Stimulated activated CD8-positive, alpha-beta memory T cell treated with anti-CD3 and anti-CD28 coated beads, Interleukin-2, amount 100 ng/mL, for 1 hour (primary cell): ENCODE data around the gene MAGI3.
"Not testable (repeated sequence)": the region's sequence is repeated elsewhere in the genome, so short reads cannot be mapped to it uniquely, and the experiment has no call there.

ENCODE experiments used
- DNase-seq, 2 donors: peaks; one replicate each; pipeline ENCODE4 v3.0.0-alpha.2; 2020; ENCODE audit warnings: low read depth in 2 of 2

The MAGI3 gene

GRCh38 chr1:113442131-113442530 lies 51.8 kb downstream of the MAGI3 start:
- DNase-seq, result no peak

DNA sequence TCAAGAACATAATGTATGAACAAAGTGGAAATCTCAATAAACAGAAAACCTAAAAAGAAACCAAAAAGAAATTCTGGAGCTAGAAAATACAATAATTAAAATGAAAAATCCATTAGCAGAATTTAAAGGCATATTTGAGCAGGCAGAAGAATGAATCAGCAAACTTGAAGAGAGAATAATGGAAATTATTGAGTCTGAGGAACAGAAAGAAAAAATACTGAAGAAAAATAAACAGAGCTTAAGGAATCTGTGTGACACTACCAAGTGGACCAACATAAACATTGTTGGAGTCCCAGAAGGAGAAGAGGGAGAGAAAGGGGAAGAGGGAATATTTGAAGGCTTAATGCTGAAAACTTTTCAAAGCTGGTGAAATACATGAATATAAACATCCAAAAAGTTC lies 54.5 kb downstream of the MAGI3 start:
- no peak for DNase-seq

GRCh38 chr1:113451710-113452109 lies 61.4 kb downstream of the MAGI3 start:
- no peak for DNase-seq

DNA sequence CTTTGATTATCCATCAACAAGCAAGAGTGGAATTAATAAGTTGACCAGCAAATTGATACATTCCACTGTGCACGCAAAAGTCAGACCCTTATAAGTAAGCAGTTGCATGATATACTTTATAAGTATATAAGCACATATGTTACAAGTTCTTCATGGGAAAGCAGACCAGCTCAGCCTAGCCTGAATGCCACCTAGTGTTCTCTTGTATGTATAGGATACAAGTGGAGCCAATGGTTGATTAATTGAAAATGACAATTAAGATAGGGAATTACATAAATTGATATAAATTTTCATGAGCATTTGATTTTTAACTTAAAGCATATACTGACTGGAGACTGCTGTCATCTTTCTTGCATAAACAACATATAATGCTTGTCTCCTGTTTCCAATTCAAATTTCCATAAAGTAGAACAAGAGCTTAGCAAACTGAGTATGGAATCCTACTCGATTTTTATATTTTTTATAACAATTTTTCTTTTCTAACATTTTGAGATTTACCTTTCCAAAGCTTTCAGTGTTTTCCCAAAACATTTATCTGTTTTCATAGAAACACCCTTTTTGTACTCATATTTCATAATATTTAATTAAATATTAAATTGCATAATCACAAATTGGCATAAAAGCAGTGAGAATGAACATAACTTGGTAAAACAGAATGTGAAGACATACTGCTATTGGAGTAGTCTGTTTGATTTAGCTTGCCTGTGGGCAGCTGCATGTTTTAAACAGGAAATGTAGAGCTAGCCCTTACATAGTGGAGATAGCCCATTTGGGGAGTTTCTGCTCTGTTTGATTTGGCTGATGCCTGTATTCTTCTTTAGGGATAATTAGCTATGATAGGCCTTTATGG lies 62.8 kb downstream of the MAGI3 start:
- DNase-seq, result no peak

DNA sequence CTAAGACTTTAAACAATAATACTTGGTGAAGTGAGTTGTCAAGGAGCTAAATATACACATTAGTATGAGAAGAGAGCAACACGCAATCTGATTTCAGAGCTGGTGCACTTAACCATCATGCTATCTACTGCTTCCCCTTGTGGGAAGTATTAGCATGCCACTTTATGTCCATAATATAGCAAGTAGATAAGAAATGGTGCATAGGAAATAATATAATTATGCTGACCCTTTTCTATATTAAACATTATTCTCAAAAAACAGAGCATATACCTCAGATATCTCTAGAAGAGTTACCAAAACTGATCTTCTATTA lies 63.4 kb downstream of the MAGI3 start:
- no peak for DNase-seq

DNA sequence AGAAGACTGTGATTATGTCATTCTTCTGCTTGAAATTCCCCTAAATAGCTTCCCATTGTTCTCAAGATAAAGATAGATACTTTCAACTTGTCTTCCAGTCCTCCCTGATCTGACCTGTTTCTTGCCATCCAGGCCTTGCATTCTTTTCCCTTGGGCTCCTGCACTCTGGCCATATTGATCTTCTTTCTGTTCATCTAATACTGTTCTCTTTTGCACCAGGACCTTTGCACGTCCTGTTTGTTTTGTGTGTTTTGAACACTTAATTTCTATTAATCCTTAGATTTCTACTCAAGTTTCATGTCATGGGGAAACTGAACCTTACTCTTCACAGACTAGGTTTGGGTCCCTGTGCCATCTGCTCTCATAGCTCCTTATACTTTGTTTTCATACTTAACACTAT lies 65.1 kb downstream of the MAGI3 start:
- DNase-seq, result no peak

GRCh38 chr1:113456967-113457366 lies 66.7 kb downstream of the MAGI3 start:
- DNase-seq, result no peak

DNA sequence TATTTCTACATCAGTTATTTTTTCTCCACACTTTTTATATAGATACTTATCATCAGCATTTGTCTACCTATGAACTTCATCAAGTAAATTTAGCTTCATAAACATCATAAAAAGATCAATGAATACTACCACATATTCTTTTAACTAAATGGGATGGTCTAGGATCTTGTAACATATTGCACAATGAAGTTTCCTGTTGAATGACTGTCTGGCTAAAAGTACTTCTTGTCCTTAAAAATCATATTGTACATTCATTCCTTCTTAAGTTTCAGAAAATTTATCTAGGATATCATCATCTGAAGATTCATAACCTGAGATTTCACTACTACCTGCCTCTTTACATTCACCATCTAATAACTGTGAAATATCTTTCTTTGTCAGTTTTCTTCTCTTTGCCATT lies 69.0 kb downstream of the MAGI3 start:
- DNase-seq, result no peak

- no peak for DNase-seq
These were observed 77.7 kb downstream of the MAGI3 start for GRCh38 chr1:113467991-113468390.

- DNase-seq, result not testable (repeated sequence)
These were observed 88.3 kb downstream of the MAGI3 start for GRCh38 chr1:113478427-113479195.

- DNase-seq, result no peak
These were observed 89.7 kb downstream of the MAGI3 start for GRCh38 chr1:113479713-113480676.

DNA sequence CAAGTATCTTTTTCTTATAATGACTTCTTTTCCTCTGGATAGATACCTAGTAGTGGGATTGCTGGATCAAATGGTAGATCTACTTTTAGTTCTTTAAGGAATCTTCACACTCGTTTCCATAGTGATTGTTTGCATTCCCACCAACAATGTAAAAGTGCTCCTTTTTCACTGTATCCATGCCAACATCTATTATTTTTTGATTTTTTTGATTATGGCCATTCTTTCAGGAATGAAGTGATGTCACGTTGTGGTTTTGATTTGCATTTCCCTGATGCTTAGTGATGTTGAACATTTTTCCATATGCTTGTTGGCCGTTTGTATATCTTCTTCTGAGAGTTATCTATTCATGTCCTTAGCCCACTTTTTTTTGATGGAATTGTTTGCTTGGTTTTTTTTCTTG lies 94.8 kb downstream of the MAGI3 start:
- not testable (repeated sequence) for DNase-seq

GRCh38 chr1:113488576-113489177 lies 98.4 kb downstream of the MAGI3 start:
- no peak for DNase-seq

GRCh38 chr1:113490384-113490783 lies 100.1 kb downstream of the MAGI3 start:
- DNase-seq, result no peak

DNA sequence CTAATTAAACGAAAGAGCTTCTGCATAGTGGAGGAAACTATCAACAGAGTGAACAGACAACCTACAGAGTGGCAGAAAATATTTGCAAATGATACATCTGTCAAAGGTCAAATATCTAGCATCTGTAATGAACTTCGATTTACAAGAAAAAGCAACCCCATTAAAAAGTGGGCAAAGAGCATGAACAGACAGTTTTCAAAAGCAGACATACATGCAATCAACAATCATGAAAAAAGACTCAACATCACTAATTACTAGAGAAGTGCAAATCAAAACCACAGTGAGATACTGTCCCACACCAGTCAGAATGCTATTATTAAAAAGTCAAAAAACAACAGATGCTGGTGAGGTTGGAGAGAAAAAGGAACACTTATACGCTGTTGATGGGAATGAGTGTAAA lies 103.2 kb downstream of the MAGI3 start:
- DNase-seq, result no peak

DNA sequence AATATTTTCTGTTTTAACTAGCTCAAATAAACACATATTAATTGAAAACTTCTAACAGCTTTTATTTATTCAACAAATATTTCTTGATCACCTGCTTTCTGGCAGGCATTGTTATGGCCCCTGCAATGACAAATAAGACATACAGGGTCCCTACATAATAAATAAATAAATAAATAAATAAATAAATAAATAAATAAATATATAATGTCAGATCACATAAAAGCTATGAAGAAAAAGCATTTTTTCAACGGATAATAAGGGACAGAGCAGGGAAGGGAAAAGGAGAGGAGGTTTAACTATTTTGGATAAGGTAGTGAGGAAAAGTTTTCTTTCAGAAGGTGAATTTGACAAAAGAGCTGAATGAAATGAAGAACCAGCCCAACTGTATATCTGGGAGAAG lies 115.0 kb downstream of the MAGI3 start:
- no peak for DNase-seq

- DNase-seq, result no peak
These were observed 117.4 kb downstream of the MAGI3 start for GRCh38 chr1:113507552-113508214.

DNA sequence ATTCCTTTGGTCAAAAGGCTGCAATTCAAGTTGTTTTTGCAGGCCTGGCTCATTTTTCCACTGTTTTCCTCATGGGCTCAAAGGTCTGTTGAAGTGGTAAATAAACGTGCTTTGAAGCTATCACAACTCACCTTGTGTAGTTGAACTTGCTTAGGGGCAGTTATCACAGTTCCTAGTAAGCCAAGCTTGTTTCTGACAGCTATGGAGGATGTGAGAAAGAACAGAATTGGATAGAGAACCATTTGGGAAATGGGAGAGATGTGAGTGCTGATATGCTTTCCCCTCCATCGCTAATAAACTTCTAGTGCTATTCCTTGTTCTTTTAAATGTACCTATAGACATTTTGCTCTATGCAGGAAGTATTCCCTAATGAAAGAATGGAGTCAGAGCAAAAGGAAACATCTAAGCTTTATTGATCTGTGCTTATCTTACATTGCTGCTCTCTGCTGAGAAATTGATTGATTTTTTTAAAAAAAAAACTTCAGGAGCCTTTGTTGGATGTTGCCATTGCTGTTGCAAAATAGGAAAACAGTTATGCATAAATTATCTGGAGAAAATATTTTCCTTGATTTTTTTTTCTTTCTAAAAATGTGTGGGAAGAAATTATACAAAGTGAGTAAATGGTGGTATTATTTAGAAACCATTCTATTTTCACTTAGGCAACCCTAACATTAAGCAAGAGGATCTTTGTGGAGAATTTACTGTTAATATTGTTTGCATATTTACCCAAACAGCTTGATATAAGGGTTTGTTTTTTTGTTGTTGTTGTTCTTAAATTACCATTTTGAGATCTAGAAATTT lies 118.2 kb downstream of the MAGI3 start:
- no peak for DNase-seq

- not testable (repeated sequence) for DNase-seq
These were observed 119.5 kb downstream of the MAGI3 start for GRCh38 chr1:113509766-113510165.

DNA sequence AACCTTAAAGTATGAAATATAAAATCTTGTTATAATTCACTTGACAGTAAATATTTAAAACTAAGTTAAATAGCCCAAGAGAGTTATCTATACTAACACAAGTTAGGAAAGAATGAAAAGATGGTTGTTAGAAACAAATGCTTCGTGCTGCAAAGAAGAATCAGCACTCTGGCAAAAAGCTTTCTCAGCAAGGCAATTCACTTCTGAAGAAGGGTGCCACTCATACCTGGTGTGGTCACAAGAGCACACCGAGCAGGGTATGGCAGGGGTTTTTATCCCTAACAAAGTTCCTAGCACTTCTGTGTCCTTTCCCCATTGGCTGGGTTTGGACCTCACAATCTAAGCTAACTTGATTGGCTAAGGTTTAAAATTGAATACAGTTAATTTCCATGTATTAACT lies 121.0 kb downstream of the MAGI3 start:
- no peak for DNase-seq
